GM19397 (cell line): ENCODE results near the gene OR8B3.
"Not testable (repeated sequence)": the region's sequence is repeated elsewhere in the genome, so short reads cannot be mapped to it uniquely, and the experiment has no call there.

Experiments
- ATAC-seq: cut with Tn5 transposase; IDR thresholded peaks from one replicate; pipeline ENCODE4 v1.9.1; 2021; ENCODE audit warnings: mild to moderate bottlenecking, moderate library complexity; ENCODE audit not compliant: unreplicated experiment

The OR8B3 gene

GRCh38 chr11:124398924-124399323 is at the start of gene OR8B3:
OR8B3 (minus strand) TSS chr11:124399024; CDS start chr11:124397351, 1,673 bp downstream.
- no peak for ATAC-seq

DNA sequence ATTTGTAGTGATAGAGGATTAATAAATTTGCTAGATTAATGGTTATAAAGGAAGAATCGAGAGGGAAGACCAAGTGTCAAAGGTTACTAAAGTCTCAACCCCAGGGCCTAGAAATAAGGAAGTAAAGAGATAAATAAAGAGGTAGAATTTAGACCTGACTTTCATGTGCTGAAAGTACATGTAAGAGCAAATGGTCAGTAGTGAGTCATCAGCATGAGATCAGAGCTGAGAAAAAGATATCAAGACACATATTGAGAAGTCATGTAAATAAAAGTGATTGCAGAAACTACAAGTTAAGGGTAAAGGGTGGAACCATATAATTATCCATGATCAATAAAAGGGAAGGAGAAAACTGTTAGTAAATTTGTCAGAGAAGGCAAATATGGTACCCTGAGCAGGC is 48.1 kb upstream of the OR8B3 start:
- ATAC-seq = no peak

GRCh38 chr11:124445646-124446150 is 46.9 kb upstream of the OR8B3 start, which contains the start of gene OR8B8:
OR8B8 (minus strand) TSS chr11:124445696; CDS start chr11:124441085, 4,611 bp downstream.
- no peak for ATAC-seq

GRCh38 chr11:124442847-124443246 is 44.0 kb upstream of the OR8B3 start:
- ATAC-seq = no peak

DNA sequence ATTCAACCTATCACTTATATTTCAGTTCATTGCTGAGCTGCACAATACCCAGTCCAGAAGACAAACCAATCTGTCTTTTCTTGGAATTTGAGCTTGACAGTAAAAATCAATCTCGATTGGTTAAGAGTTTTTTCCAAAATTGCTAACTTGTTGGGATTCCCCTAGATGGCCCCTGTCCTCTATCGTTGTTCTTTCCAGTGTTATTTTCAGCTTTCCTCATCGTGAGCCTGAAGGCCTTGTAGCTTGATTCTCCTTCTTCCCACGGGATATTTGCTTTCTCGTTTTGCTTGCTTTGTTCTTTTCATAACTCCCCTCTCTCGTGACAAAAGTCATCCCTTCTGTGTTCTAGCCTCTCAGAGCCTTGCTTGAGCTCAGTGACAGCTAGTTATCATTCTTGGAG is 43.6 kb upstream of the OR8B3 start:
- ATAC-seq = no peak

- ATAC-seq = no peak
These were observed 42.7 kb upstream of the OR8B3 start for GRCh38 chr11:124441519-124441918.

DNA sequence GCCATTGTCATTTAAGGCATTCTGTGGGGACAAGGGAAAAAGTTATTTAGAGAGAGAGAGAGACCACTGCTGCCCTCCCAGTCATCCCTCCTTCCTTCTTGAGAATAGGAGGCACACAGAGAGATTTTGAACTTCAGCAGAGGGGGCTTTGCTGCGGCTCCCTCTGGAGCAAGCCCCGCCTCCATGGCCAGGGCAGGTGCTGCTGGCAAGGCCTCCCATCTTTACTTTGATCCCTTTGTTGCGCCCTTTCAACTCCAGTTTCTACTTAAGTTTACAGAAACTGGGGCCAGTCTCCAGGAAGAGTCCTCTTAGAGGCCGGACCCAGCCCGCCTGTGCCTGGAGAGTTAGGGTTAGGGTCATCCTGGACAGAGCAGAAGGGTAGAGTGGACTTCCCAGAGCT is 42.3 kb upstream of the OR8B3 start:
- ATAC-seq = no peak

DNA sequence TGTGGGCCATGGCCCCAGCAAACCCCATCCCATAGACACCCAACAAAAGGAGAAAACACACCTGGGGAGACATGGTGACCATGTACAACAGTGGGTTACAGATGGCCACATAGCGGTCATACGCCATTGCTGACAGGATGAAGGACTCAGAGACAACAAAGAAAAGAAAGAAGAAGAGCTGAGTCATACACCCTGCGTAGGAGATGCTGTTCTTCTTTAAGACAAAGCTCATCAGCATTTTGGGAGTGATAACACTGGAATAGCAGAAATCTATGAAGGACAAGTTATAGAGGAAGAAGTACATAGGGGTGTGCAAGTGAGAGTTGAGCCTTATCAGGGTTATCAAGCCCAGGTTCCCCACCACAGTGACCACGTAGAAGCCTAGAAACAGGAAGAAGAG is 41.8 kb upstream of the OR8B3 start:
- ATAC-seq = no peak

DNA sequence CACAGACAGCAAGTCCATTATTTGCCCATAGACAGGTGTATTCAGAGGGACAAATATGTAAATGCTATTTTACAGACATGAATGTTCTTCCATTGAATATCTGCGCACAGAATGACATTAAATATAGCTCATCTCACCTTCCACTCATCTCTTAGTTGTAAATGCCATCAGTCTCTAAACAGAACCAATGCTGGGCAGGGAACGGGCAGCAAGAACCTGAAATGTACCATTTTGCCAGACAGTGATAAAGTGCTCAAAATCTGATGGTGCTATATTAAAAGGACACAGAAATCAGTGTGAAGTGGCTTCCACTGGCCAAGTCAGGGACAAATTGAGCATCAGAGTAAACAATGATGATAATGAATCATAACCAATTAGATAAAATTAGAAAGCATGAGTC is 35.9 kb upstream of the OR8B3 start:
- ATAC-seq = no peak

DNA sequence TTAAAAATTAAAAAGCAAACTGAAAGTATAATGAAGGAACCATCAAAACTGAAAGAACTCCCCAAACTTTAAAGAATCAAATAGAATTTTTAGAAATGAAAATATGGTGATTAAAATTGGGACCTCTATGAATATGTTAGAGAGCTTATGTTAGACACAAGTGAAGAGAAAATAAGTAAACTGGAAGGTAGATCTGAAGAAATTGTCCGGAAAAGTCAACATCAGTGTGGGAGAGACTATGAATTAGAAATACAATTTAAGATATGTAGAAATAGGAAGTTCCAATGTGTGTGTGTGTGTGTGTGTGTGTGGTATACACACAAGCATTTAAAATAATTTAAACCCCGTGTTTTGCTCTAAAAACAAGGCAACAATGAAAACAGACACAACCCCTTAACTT is 30.8 kb upstream of the OR8B3 start:
- ATAC-seq = no peak

- no peak for ATAC-seq
These were observed 25.6 kb upstream of the OR8B3 start, which contains the start of gene OR8B4 for GRCh38 chr11:124424384-124424921. OR8B4 (minus strand) TSS chr11:124424871; CDS start chr11:124424871, 0 bp downstream.

- no peak for ATAC-seq
These were observed 22.2 kb upstream of the OR8B3 start for GRCh38 chr11:124421043-124421442.

- ATAC-seq = no peak
These were observed 16.6 kb upstream of the OR8B3 start for GRCh38 chr11:124415356-124415923.

GRCh38 chr11:124409906-124410305 is 11.1 kb upstream of the OR8B3 start:
- no peak for ATAC-seq

GRCh38 chr11:124405581-124405980 is 6.8 kb upstream of the OR8B3 start:
- ATAC-seq = no peak

GRCh38 chr11:124403186-124403585 is 4.4 kb upstream of the OR8B3 start:
- not testable (repeated sequence) for ATAC-seq

- ATAC-seq = no peak
These were observed 3.6 kb upstream of the OR8B3 start for GRCh38 chr11:124402326-124402922.

DNA sequence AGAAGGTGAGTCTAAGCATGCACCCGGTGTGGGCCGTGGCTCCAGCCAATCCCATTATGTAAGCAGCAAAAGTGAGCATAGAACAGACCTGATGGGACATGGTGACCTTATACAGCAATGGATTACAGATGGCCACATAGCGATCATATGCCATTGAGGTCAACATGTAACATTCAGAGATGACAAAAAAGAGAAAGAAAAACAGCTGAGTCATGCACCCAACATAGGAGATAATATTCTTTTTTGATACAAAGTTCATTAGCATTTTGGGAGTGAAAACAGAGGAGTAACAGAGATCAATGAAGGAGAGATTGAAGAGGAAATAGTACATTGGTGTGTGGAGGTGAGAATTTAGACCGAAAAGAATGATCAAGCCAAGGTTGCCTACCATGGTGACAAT is 2.0 kb downstream of the OR8B3 start:
- ATAC-seq = not testable (repeated sequence)

DNA sequence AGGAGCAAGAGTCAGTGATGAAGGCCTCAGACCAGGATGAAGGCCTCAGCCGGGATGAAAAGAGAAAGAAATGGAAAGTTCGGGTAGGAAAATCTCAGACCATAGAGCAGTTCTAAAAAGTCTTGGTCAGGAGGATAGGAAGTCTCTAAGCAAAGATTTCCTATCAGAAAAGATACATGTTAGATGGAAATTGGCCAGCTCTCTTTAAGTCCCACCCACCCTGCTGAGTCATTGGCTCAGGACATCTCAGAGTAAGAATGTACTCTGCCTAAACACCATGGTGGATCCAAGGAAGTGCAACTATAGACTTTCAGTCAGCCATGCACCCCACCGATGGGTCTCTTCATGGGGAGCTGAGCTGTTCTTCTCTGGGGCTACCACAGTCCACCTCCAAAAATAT is 4.4 kb downstream of the OR8B3 start:
- ATAC-seq = no peak

DNA sequence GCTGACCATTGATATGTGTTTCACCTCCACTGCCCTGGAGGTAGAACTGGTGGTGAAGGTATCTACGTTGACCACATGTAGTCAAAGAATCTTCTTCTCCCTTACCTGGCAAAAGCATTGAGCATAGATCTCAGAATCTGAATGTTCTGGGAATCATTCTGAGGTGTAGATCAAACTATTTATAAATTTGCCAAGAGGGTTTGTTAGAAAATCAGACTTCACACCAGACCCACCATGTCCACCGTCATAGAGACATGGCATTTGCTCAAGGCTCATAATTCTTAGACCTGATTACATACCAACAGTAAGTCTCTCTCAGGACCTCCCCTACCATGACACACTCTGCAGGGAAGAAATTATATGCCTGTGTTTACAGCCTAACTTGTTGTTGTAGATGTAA is 14.4 kb downstream of the OR8B3 start, which contains the start of gene OR8B2:
Gene OR8B2, minus strand, starts transcription at position 101 of the 400 bp plus-strand sequence. CDS start 1,156 bp downstream, outside the sequence.
- no peak for ATAC-seq

DNA sequence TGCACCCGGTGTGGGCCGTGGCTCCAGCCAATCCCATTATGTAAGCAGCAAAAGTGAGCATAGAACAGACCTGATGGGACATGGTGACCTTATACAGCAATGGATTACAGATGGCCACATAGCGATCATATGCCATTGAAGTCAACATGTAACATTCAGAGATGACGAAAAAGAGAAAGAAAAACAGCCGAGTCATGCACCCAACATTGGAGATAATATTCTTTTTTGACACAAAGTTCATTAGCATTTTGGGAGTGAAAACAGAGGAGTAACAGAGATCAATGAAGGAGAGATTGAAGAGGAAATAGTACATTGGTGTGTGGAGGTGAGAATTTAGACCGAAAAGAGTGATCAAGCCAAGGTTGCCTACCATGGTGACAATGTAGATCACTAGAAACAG is 16.0 kb downstream of the OR8B3 start:
- not testable (repeated sequence) for ATAC-seq

DNA sequence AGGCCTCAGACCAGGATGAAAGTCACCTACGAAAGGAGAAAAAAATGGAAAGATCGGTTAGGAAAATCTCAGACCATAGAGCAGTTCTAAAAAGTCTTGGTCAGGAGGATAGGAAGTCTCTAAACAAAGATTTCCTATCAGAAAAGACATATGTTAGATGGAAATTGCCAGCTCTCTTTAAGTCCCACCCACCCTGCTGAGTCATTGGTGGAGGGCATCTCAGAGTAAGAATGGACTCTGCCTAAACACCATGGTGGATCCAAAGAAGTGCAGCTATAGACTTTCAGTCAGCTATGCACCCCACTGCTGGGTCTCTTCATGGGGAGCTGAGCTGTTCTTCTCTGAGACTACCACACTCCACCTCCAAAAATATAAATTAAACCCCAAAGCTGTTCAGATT is 18.2 kb downstream of the OR8B3 start:
- no peak for ATAC-seq
